K562 (cell line): ENCODE data around the gene ATP23. TPM values are rescaled to one million over a fixed set of nuclear protein-coding genes. Genes with fewer than 3 reads are reported as not detected.

Source experiments
- ATAC-seq: fragments of 200-7000 bp; cut with Tn5 transposase; 3 replicates; pipeline ENCODE4 v1.9.1; 2020; ENCODE audit warnings: moderate library complexity
- BruUV-seq: library from RNA; stranded (reverse); fragments of 400-500 nt; replicated peaks from 2 replicates; lab custom pipeline; 2021; lab: Mats Ljungman, UMichigan
- CTCF ChIA-PET: fragments of 300-600 bp; formaldehyde crosslinking; extraction: SDS; loops from one replicate; lab custom pipeline; 2021; ENCODE audit warnings: low intra/inter-chr PET ratio; lab: Yijun Ruan, JAX
- POLR2A ChIA-PET: fragments of 300-600, 350-650 bp; sonication (Branson Sonifier 250); formaldehyde crosslinking; extraction: SDS; loops from one replicate; lab custom pipeline; 2021; ENCODE audit warnings: antibody characterized with exemption, inconsistent platforms; lab: Yijun Ruan, JAX
- DNase-seq, 4 experiments: peaks; one replicate each; pipeline versions ENCODE4 v3.0.0 to v3.0.0-alpha.2; 2011 to 2018; ENCODE audit warnings: low spot score in 3 of 4, mixed read lengths in 3 of 4; ENCODE audit errors: extremely low read depth in 1 of 4
- FAIRE-seq: peaks from 2 replicates; lab custom pipeline; 2011; peaks lifted over from hg19 to GRCh38; lab: Jason Lieb, UNC
- H2AFZ ChIP-seq: 2 replicates; pipeline ENCODE4 v1.6.0; 2011; ENCODE audit warnings: low read depth, low read length, control low read depth, inconsistent platforms
- H3K27ac ChIP-seq: fragments of 200-600 bp; 3 replicates; pipeline ENCODE4 v1.8.0; 2011; ENCODE audit warnings: low read depth, mild to moderate bottlenecking, control low read depth, inconsistent platforms, low read length, moderate library complexity, mixed read lengths; ENCODE audit errors: extremely low read depth
- H3K27me3 ChIP-seq, 2 experiments: fragments of 300-600 bp in 1 of 2; 2 replicates in 1 of 2; 3 replicates in 1 of 2; pipeline versions ENCODE4 v1.6.0 to v1.8.0; 2011; ENCODE audit warnings: inconsistent platforms in 2 of 2, low read length in 2 of 2, mild to moderate bottlenecking in 1 of 2, mixed read lengths in 1 of 2, moderate library complexity in 1 of 2; ENCODE audit not compliant: control insufficient read depth in 2 of 2, insufficient read depth in 2 of 2
- H3K36me3 ChIP-seq: fragments of 300-600 bp; 3 replicates; pipeline ENCODE4 v1.8.0; 2011; ENCODE audit warnings: mild to moderate bottlenecking, low read length, inconsistent platforms; ENCODE audit not compliant: control insufficient read depth, insufficient read depth
- H3K4me1 ChIP-seq, 2 experiments: fragments of 200-600 bp in 1 of 2; replicated peaks in 1 of 2; 2 replicates in 1 of 2; 3 replicates in 1 of 2; pipeline versions ENCODE4 v1.5.1 to v1.8.0; 2011; ENCODE audit warnings: inconsistent platforms in 2 of 2, low read length in 2 of 2, mild to moderate bottlenecking in 1 of 2, mixed read lengths in 1 of 2, moderate library complexity in 1 of 2; ENCODE audit not compliant: control insufficient read depth in 2 of 2, insufficient read depth in 2 of 2
- H3K4me2 ChIP-seq: 2 replicates; pipeline ENCODE4 v1.6.1; 2011; ENCODE audit warnings: low read length, control low read depth, inconsistent platforms, mixed read lengths; ENCODE audit not compliant: insufficient read depth
- H3K4me3 ChIP-seq: fragments of 200-600 bp; sonication (generic), shearing (Covaris generic); 2 replicates; pipeline ENCODE4 v1.5.1; 2016; ENCODE audit warnings: control low read depth, inconsistent platforms
- H3K79me2 ChIP-seq: fragments of 200-600 bp; 3 replicates; pipeline ENCODE4 v1.8.0; 2011; ENCODE audit warnings: low read length, inconsistent platforms; ENCODE audit not compliant: control insufficient read depth, insufficient read depth
- H3K9ac ChIP-seq, 2 experiments: 2 replicates each; pipeline versions ENCODE4 v1.6.0 to v1.6.1; 2011; ENCODE audit warnings: low read depth in 2 of 2, low read length in 2 of 2, control low read depth in 1 of 2, inconsistent platforms in 1 of 2, mild to moderate bottlenecking in 1 of 2, mixed read lengths in 1 of 2; ENCODE audit not compliant: insufficient read depth in 1 of 2
- H3K9me1 ChIP-seq: one replicate; pipeline ENCODE4 v1.6.0; 2011; ENCODE audit warnings: inconsistent platforms, mild to moderate bottlenecking, low read length, moderate library complexity; ENCODE audit not compliant: control insufficient read depth, insufficient read depth
- H3K9me3 ChIP-seq: replicated peaks from 2 replicates; pipeline ENCODE4 v1.5.1; 2011; ENCODE audit warnings: low read depth, low read length, inconsistent platforms; ENCODE audit not compliant: control insufficient read depth, insufficient read depth
- H4K20me1 ChIP-seq: replicated peaks from 2 replicates; pipeline ENCODE4 v1.6.1; 2011; ENCODE audit warnings: low read length, inconsistent platforms, mixed read lengths; ENCODE audit not compliant: control insufficient read depth, insufficient read depth
- CHD4 ChIP-seq: fragments of 200-600 bp; sonication (generic); IDR thresholded peaks from 3 replicates; pipeline ENCODE4 v1.6.1; 2012; ENCODE audit warnings: low read depth, mild to moderate bottlenecking, mixed read lengths, low read length, inconsistent platforms; ENCODE audit not compliant: insufficient read depth, insufficient replicate concordance, poor library complexity, severe bottlenecking
- COPS2 ChIP-seq: fragments of 450-650 bp; conservative IDR thresholded peaks from 2 replicates; pipeline ENCODE4 v1.6.1; 2016; ENCODE audit warnings: mild to moderate bottlenecking, moderate library complexity
- TBP ChIP-seq: optimal IDR thresholded peaks from 2 replicates; pipeline ENCODE3; 2011; ENCODE audit warnings: low read depth, low read length, improper control_type of control experiment
- ZFP1 ChIP-seq: fragments of 450-650 bp; formaldehyde crosslinking; IDR thresholded peaks from 2 replicates; pipeline ENCODE4 v1.4.0; 2020; ENCODE audit warnings: mild to moderate bottlenecking, mixed read lengths
- ZNF140 ChIP-seq: fragments of 250-450 bp; sonication (Bioruptor Pico); IDR thresholded peaks from 2 replicates; pipeline ENCODE4 v1.8.0; 2021; ENCODE audit warnings: moderate library complexity, mild to moderate bottlenecking, inconsistent platforms
- ZNF584 ChIP-seq: fragments of 200-800 bp; sonication (Bioruptor generic); IDR thresholded peaks from 2 replicates; pipeline ENCODE4 v1.6.1; 2016; ENCODE audit warnings: low read depth, mild to moderate bottlenecking, missing genetic modification characterization, missing compliant biosample characterization
- ZNF589 ChIP-seq: fragments of 200-800 bp; sonication (Bioruptor generic); IDR thresholded peaks from 2 replicates; pipeline ENCODE4 v1.6.1; 2016; ENCODE audit warnings: low read depth, missing genetic modification characterization, missing compliant biosample characterization
- ZNF707 ChIP-seq: fragments of 250-450 bp; sonication (Bioruptor Pico); conservative IDR thresholded peaks from 2 replicates; pipeline ENCODE4 v1.8.0; 2022; ENCODE audit warnings: inconsistent platforms, mild to moderate bottlenecking, moderate library complexity
- WGBS: fragments of 100-300 bp; shearing (Covaris generic); methylation state at CpG from one replicate; pipeline ENCODE4 v1.1.6; 2016; ENCODE audit warnings: low coverage, mixed read lengths; ENCODE audit not compliant: insufficient coverage; ENCODE audit errors: missing lambda C conversion rate; 5-methylcytosine and 5-hydroxymethylcytosine counted together
- in situ Hi-C: fragments of 300-500 bp; cut with MboI; formaldehyde crosslinking; loops from 4 replicates; pipeline ENCODE4 v1.15.0; 2018; ENCODE audit warnings: inconsistent platforms, mixed read lengths
- intact Hi-C: fragments of 100-400 bp; cut with micrococcal nuclease; formaldehyde crosslinking; loops from 2 replicates; pipeline ENCODE4 v1.14.2; 2022
- polyA plus RNA-seq, 8 experiments: library from polyadenylated mRNA; depleted of rRNA in 4 of 8; stranded (reverse) in 5 of 8; unstranded in 3 of 8; fragments of >200 nt; fragmentation: Nextera tagmentation in 2 of 8; fragmentation: Illumina TruSeq in 1 of 8; extraction: Ambion mirVana in 2 of 8; extraction: Trizol in 1 of 8; gene quantifications; 2 replicates each; pipeline versions ENCODE4 v1.2.1 to v1.2.3, GENCODE V29; 2011 to 2014; ENCODE audit warnings: inconsistent platforms in 1 of 8, missing spikeins in 1 of 8
- total RNA-seq, 7 experiments: library from RNA; depleted of rRNA in 6 of 7; stranded (reverse); fragments of >200 nt in 6 of 7; fragmentation: Illumina TruSeq in 2 of 7; extraction: Trizol in 2 of 7; gene quantifications; 2 replicates each; pipeline versions ENCODE4 v1.2.1 to v1.2.3, GENCODE V29; 2011 to 2021; ENCODE audit warnings: low replicate concordance in 1 of 7
- TF ChIP-seq, protein P1 (sequence below): IDR thresholded peaks from 3 replicates; pipeline ENCODE4 v1.6.1; 2011; ENCODE audit warnings: borderline replicate concordance, mild to moderate bottlenecking; ENCODE audit not compliant: insufficient read length, insufficient read depth
- TF ChIP-seq, protein P2 (sequence below): fragments of 250-450 bp; sonication (Bioruptor Pico); IDR thresholded peaks from 2 replicates; pipeline ENCODE4 v1.4.0; 2020; ENCODE audit warnings: mild to moderate bottlenecking, moderate library complexity
- TF ChIP-seq, protein P3 (sequence below): fragments of 450-650 bp; formaldehyde crosslinking; IDR thresholded peaks from 2 replicates; pipeline ENCODE4 v1.4.0; 2020; ENCODE audit warnings: mild to moderate bottlenecking, moderate library complexity

The ATP23 gene
- total and polyA plus RNA-seq, 9 of the 15 experiments (the other 6 are each of a cell fraction or from before 2014, with no cell fraction given) = 8.3 to 53.7 (median 28.5) TPM

DNA sequence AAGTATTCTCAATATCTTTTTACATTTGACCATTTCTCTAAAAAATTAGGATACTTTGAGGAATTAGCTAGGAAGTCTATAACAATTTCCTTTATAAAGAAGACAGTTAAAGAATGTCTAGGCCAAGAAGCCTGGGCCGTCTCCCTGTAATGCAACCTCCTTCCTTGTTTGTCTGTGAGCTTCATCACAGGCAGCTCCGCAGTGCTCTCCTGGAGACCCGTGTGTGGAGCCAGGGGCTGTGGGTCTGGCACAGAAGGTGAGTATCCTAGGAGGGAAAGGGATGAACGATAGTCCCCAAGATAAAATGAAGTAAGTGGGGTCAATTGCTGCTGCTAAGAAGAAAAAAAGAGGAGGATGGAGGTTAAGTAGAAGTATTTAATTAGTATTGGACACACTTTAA is 31.8 kb upstream of the ATP23 start:
- in situ Hi-C loops = loop anchor here (5.0 kb wide), 1 partner anchor 82 kb away; no protein-coding TSS in a partner anchor
- Histone ChIP-seq H4K20me1 (no peaks in the 10 kb centered on the region), H3K4me3 (no peak overlapping the region), H3K27ac (no peak overlapping the region), H3K9me3 (no peaks in the 10 kb centered on the region), H3K4me2 (no peak overlapping the region), H3K36me3 (no peaks in the 10 kb centered on the region), H3K9me1 (no peaks in the 10 kb centered on the region), H2AFZ (no peak overlapping the region), H3K9ac (no peak overlapping the region), H3K4me1 (peaks cover 0 to 8% of the 10 kb centered on the region in 2 experiments; a peak in 3 of 5 replicates), H3K79me2 (no peaks in the 10 kb centered on the region), H3K27me3 (no peaks in the 10 kb centered on the region)
- DNase-seq (no peak), FAIRE-seq (no peak), ATAC-seq (no peak)
- POLR2A ChIA-PET = interaction anchor here (1.1 kb wide), 1 partner anchor 10 kb away, joined by 5 read pairs; no protein-coding TSS in a partner anchor
- 41% methylated on average over 4 of the region's 4 CpGs for WGBS
- CTCF ChIA-PET = interaction anchor here (7.9 kb wide), 1 partner anchor 78 kb away, joined by 227 read pairs; no protein-coding TSS in a partner anchor
- BruUV-seq = no TSS peak
- intact Hi-C loops = no loop called here
- TF ChIP-seq, protein P1, sequence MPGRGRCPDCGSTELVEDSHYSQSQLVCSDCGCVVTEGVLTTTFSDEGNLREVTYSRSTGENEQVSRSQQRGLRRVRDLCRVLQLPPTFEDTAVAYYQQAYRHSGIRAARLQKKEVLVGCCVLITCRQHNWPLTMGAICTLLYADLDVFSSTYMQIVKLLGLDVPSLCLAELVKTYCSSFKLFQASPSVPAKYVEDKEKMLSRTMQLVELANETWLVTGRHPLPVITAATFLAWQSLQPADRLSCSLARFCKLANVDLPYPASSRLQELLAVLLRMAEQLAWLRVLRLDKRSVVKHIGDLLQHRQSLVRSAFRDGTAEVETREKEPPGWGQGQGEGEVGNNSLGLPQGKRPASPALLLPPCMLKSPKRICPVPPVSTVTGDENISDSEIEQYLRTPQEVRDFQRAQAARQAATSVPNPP = no peak
- no peak for TF ChIP-seq ZNF589 (CRISPR knock-in tag)
- no peak for TF ChIP-seq ZNF584 (CRISPR knock-in tag)
- no peak for TF ChIP-seq CHD4
- TF ChIP-seq, protein P2, sequence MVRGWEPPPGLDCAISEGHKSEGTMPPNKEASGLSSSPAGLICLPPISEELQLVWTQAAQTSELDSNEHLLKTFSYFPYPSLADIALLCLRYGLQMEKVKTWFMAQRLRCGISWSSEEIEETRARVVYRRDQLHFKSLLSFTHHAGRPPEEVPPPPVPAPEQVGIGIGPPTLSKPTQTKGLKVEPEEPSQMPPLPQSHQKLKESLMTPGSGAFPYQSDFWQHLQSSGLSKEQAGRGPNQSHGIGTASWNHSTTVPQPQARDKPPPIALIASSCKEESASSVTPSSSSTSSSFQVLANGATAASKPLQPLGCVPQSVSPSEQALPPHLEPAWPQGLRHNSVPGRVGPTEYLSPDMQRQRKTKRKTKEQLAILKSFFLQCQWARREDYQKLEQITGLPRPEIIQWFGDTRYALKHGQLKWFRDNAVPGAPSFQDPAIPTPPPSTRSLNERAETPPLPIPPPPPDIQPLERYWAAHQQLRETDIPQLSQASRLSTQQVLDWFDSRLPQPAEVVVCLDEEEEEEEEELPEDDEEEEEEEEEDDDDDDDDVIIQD (CRISPR knock-in tag) = no peak
- TF ChIP-seq ZNF140 (CRISPR knock-in tag) = no peak
- TF ChIP-seq, protein P3, sequence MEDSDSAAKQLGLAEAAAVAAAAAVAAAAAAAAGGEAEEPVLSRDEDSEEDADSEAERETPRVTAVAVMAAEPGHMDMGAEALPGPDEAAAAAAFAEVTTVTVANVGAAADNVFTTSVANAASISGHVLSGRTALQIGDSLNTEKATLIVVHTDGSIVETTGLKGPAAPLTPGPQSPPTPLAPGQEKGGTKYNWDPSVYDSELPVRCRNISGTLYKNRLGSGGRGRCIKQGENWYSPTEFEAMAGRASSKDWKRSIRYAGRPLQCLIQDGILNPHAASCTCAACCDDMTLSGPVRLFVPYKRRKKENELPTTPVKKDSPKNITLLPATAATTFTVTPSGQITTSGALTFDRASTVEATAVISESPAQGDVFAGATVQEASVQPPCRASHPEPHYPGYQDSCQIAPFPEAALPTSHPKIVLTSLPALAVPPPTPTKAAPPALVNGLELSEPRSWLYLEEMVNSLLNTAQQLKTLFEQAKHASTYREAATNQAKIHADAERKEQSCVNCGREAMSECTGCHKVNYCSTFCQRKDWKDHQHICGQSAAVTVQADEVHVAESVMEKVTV (CRISPR knock-in tag) = no peak
- TF ChIP-seq ZNF707 (CRISPR knock-in tag) = no peak
- TF ChIP-seq ZFP1 (CRISPR knock-in tag) = no peak
- TF ChIP-seq COPS2 = no peak
- TF ChIP-seq TBP = no peak
